IMR-90 (cell line): Measurements from ENCODE around the gene LCN10. TPM values are rescaled to one million over a fixed set of nuclear protein-coding genes. Genes with fewer than 3 reads are reported as not detected.

ENCODE experiments used
- ATAC-seq: fragments of 200-7000 bp; cut with Tn5 transposase; 2 replicates; pipeline ENCODE4 v1.9.1; 2020; ENCODE audit warnings: low read depth, mild to moderate bottlenecking, moderate library complexity
- BruUV-seq: library from RNA; stranded (reverse); fragments of 400-500 nt; replicated peaks from 2 replicates; lab custom pipeline; 2021; lab: Mats Ljungman, UMichigan
- CTCF ChIA-PET: fragments of 300-600 bp; formaldehyde crosslinking; extraction: SDS; loops from one replicate; lab custom pipeline; 2021; ENCODE audit warnings: antibody characterized with exemption; lab: Yijun Ruan, JAX
- POLR2A ChIA-PET: fragments of 300-600 bp; sonication (Branson Sonifier 250); formaldehyde crosslinking; loops from one replicate; lab custom pipeline; 2022; ENCODE audit warnings: antibody characterized with exemption; ENCODE audit not compliant: unreplicated experiment; lab: Charles Lee
- DNase-seq: peaks from one replicate; pipeline ENCODE4 v3.0.0; 2013
- H2AFZ ChIP-seq: replicated peaks from 2 replicates; pipeline ENCODE3; 2013; ENCODE audit warnings: low read length, mild to moderate bottlenecking; ENCODE audit not compliant: poor library complexity
- H2AK5ac ChIP-seq: 2 replicates; pipeline ENCODE4 v1.6.1; 2013; ENCODE audit warnings: low read depth, low read length, inconsistent platforms
- H2AK9ac ChIP-seq: replicated peaks from 2 replicates; pipeline ENCODE3; 2013; ENCODE audit warnings: mild to moderate bottlenecking, low read depth, low read length, moderate library complexity; ENCODE audit not compliant: poor library complexity
- H2BK120ac ChIP-seq: 2 replicates; pipeline ENCODE4 v1.6.1; 2013; ENCODE audit warnings: low read depth, low read length, inconsistent platforms
- H2BK15ac ChIP-seq: 3 replicates; pipeline ENCODE4 v1.6.1; 2013; ENCODE audit warnings: low read depth, low read length, inconsistent platforms
- H2BK20ac ChIP-seq: 2 replicates; pipeline ENCODE4 v1.6.1; 2013; ENCODE audit warnings: low read depth, mild to moderate bottlenecking, inconsistent platforms, low read length, moderate library complexity
- H2BK5ac ChIP-seq: 2 replicates; pipeline ENCODE4 v1.6.1; 2013; ENCODE audit warnings: mild to moderate bottlenecking, low read depth, low read length, inconsistent platforms; ENCODE audit not compliant: poor library complexity, severe bottlenecking
- H3K14ac ChIP-seq: replicated peaks from 2 replicates; pipeline ENCODE4 v1.6.1; 2013; ENCODE audit warnings: low read depth, low read length, inconsistent platforms
- H3K18ac ChIP-seq: 2 replicates; pipeline ENCODE4 v1.6.1; 2013; ENCODE audit warnings: low read depth, low read length, control low read depth
- H3K23ac ChIP-seq: 2 replicates; pipeline ENCODE4 v1.6.1; 2013; ENCODE audit warnings: low read depth, low read length, inconsistent platforms
- H3K27ac ChIP-seq: 2 replicates; pipeline ENCODE4 v1.5.1; 2013; ENCODE audit warnings: mild to moderate bottlenecking, control low read depth, low read length; ENCODE audit not compliant: insufficient read depth
- H3K27me3 ChIP-seq: 2 replicates; pipeline ENCODE4 v1.6.1; 2013; ENCODE audit warnings: low read length; ENCODE audit not compliant: control insufficient read depth, insufficient read depth
- H3K36me3 ChIP-seq: 2 replicates; pipeline ENCODE4 v1.6.1; 2013; ENCODE audit warnings: low read length, mixed read lengths; ENCODE audit not compliant: control insufficient read depth, insufficient read depth
- H3K4ac ChIP-seq: 2 replicates; pipeline ENCODE4 v1.6.1; 2013; ENCODE audit warnings: low read depth, low read length, inconsistent platforms
- H3K4me1 ChIP-seq: 2 replicates; pipeline ENCODE4 v1.6.1; 2013; ENCODE audit warnings: low read length, mixed read lengths; ENCODE audit not compliant: control insufficient read depth, insufficient read depth
- H3K4me2 ChIP-seq: 2 replicates; pipeline ENCODE4 v1.6.1; 2013; ENCODE audit warnings: low read depth, mild to moderate bottlenecking, control low read depth, low read length, moderate library complexity
- H3K4me3 ChIP-seq: 2 replicates; pipeline ENCODE4 v1.5.1; 2013; ENCODE audit warnings: low read depth, mild to moderate bottlenecking, control low read depth, low read length, moderate library complexity; ENCODE audit not compliant: insufficient read depth
- H3K56ac ChIP-seq: 2 replicates; pipeline ENCODE4 v1.6.1; 2013; ENCODE audit warnings: low read length, inconsistent platforms; ENCODE audit not compliant: insufficient read depth; ENCODE audit errors: extremely low read depth
- H3K79me1 ChIP-seq, 2 experiments: 2 replicates each; pipeline ENCODE4 v1.6.1; 2013; ENCODE audit warnings: low read length in 2 of 2, inconsistent platforms in 1 of 2, low read depth in 1 of 2
- H3K9ac ChIP-seq: 2 replicates; pipeline ENCODE4 v1.6.1; 2013; ENCODE audit warnings: low read depth, low read length, control low read depth
- H3K9me1 ChIP-seq: 2 replicates; pipeline ENCODE4 v1.6.1; 2013; ENCODE audit warnings: low read length, inconsistent platforms; ENCODE audit not compliant: insufficient read depth
- H3K9me3 ChIP-seq: 2 replicates; pipeline ENCODE4 v1.6.1; 2013; ENCODE audit warnings: low read length; ENCODE audit not compliant: control insufficient read depth, insufficient read depth
- H4K20me1 ChIP-seq: 2 replicates; pipeline ENCODE4 v1.6.1; 2013; ENCODE audit warnings: low read length, inconsistent platforms; ENCODE audit not compliant: insufficient read depth
- H4K5ac ChIP-seq: 2 replicates; pipeline ENCODE4 v1.6.1; 2013; ENCODE audit warnings: mild to moderate bottlenecking, low read depth, low read length, control low read depth
- H4K8ac ChIP-seq, 2 experiments: 2 replicates each; pipeline ENCODE4 v1.6.1; 2013; ENCODE audit warnings: low read depth in 2 of 2, low read length in 2 of 2, control low read depth in 1 of 2, inconsistent platforms in 1 of 2
- H4K91ac ChIP-seq: 2 replicates; pipeline ENCODE4 v1.6.1; 2013; ENCODE audit warnings: low read depth, low read length, inconsistent platforms; ENCODE audit not compliant: insufficient read depth
- BHLHE40 ChIP-seq: fragments of 150-350 bp; IDR thresholded peaks from 2 replicates; pipeline ENCODE4 v1.6.1; 2016; ENCODE audit warnings: mild to moderate bottlenecking, low read depth, low read length
- CEBPB ChIP-seq: IDR thresholded peaks from 2 replicates; pipeline ENCODE4 v1.6.1; 2012; ENCODE audit warnings: low read depth, low read length, improper control_type of control experiment
- CHD1 ChIP-seq: IDR thresholded peaks from 2 replicates; pipeline ENCODE4 v1.6.1; 2012; ENCODE audit warnings: low read depth, low read length, improper control_type of control experiment
- MAFK ChIP-seq: IDR thresholded peaks from 2 replicates; pipeline ENCODE4 v1.6.1; 2012; ENCODE audit warnings: low read depth, low read length, improper control_type of control experiment
- RCOR1 ChIP-seq: IDR thresholded peaks from 2 replicates; pipeline ENCODE4 v1.6.1; 2012; ENCODE audit warnings: mild to moderate bottlenecking, low read length, improper control_type of control experiment; ENCODE audit not compliant: insufficient replicate concordance
- SMC3 ChIP-seq: fragments of 150-350 bp; IDR thresholded peaks from 2 replicates; pipeline ENCODE4 v1.6.1; 2016; ENCODE audit warnings: low read depth, mild to moderate bottlenecking, antibody characterized with exemption, low read length, moderate library complexity
- dilution Hi-C: fragments of 300-500 bp; cut with HindIII; formaldehyde crosslinking; loops from one replicate; pipeline ENCODE4 v1.14.3; 2018; ENCODE audit warnings: low sequenced_read_pairs; ENCODE audit not compliant: unreplicated experiment
- in situ Hi-C: fragments of 300-500 bp; cut with MboI; formaldehyde crosslinking; loops from 3 replicates; pipeline ENCODE4 v1.14.3; 2019; ENCODE audit warnings: low sequenced_read_pairs, inconsistent platforms, mixed read lengths
- intact Hi-C: fragments of 100-400 bp; cut with micrococcal nuclease; formaldehyde crosslinking; loops from 2 replicates; pipeline ENCODE4 v1.10.0; 2022
- polyA plus RNA-seq, 3 experiments: library from polyadenylated mRNA; depleted of rRNA; stranded (reverse); fragments of >200 nt; gene quantifications; 2 replicates each; pipeline ENCODE4 v1.2.3, GENCODE V29; 2012; ENCODE audit warnings: low replicate concordance in 1 of 3
- total RNA-seq: library from RNA; depleted of rRNA; stranded (reverse); fragments of >200 nt; gene quantifications from 2 replicates; pipeline ENCODE4 v1.2.3, GENCODE V29; 2012
- TF ChIP-seq, protein P1 (sequence below): fragments of 150-350 bp; IDR thresholded peaks from 2 replicates; pipeline ENCODE4 v1.6.1; 2017; ENCODE audit warnings: mild to moderate bottlenecking, antibody characterized with exemption, low read length, low read depth
- TF ChIP-seq, protein P2 (sequence below): conservative IDR thresholded peaks from 2 replicates; pipeline ENCODE4 v1.5.1; 2012; ENCODE audit warnings: mild to moderate bottlenecking, low read depth, low read length, improper control_type of control experiment

The LCN10 gene
- total and polyA plus RNA-seq, 2 of the 4 experiments (the other 2 are of a cell fraction): not detected

DNA sequence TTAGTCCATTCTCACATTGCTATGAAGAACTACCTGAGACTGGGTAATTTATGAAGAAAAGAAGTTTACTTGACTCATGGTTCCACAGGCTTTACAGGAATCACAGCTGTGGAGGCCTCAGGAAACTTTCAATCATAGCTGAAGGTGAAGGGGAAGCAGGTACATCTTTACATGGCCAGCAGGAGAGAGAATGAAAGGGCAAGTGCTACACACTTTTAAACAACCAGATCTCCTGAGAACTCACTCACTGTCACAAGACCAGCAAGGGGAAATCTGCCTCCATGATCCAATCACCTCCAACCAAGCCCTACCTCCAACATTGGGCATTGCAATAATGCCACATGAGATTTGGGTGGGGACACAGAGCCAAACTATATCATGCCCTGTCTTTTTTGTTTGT lies 9.1 kb upstream of the LCN10 start:
- no peaks in the 10 kb centered on the region for H3K36me3 ChIP-seq
- H3K18ac ChIP-seq: no peak overlapping the region
- DNase-seq: no peak
- ChIA-PET CTCF (no interaction called here), POLR2A (no interaction called here)
- no peaks in the 10 kb centered on the region for H4K20me1 ChIP-seq
- no peak overlapping the region for H3K56ac ChIP-seq
- H4K8ac ChIP-seq: no peak overlapping the region
- no peak overlapping the region for H2AFZ ChIP-seq
- intact Hi-C loops (no loop called here), dilution Hi-C loops (no loop called here), in situ Hi-C loops (no loop called here)
- TF ChIP-seq SMC3: no peak
- no peak for TF ChIP-seq CHD1
- TF ChIP-seq, protein P1, sequence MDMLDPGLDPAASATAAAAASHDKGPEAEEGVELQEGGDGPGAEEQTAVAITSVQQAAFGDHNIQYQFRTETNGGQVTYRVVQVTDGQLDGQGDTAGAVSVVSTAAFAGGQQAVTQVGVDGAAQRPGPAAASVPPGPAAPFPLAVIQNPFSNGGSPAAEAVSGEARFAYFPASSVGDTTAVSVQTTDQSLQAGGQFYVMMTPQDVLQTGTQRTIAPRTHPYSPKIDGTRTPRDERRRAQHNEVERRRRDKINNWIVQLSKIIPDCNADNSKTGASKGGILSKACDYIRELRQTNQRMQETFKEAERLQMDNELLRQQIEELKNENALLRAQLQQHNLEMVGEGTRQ: no peak
- TF ChIP-seq MAFK: no peak
- TF ChIP-seq, protein P2, sequence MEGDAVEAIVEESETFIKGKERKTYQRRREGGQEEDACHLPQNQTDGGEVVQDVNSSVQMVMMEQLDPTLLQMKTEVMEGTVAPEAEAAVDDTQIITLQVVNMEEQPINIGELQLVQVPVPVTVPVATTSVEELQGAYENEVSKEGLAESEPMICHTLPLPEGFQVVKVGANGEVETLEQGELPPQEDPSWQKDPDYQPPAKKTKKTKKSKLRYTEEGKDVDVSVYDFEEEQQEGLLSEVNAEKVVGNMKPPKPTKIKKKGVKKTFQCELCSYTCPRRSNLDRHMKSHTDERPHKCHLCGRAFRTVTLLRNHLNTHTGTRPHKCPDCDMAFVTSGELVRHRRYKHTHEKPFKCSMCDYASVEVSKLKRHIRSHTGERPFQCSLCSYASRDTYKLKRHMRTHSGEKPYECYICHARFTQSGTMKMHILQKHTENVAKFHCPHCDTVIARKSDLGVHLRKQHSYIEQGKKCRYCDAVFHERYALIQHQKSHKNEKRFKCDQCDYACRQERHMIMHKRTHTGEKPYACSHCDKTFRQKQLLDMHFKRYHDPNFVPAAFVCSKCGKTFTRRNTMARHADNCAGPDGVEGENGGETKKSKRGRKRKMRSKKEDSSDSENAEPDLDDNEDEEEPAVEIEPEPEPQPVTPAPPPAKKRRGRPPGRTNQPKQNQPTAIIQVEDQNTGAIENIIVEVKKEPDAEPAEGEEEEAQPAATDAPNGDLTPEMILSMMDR: no peak
- TF ChIP-seq BHLHE40: no peak
- TF ChIP-seq RCOR1: no peak
- no peak for TF ChIP-seq CEBPB
- H2AK9ac ChIP-seq: no peak overlapping the region
- H2BK15ac ChIP-seq: no peak overlapping the region
- no peak overlapping the region for H3K4me2 ChIP-seq
- no peak overlapping the region for H4K91ac ChIP-seq
- H2BK120ac ChIP-seq: no peak overlapping the region
- H3K4me3 ChIP-seq: no peak overlapping the region
- H4K5ac ChIP-seq: no peak overlapping the region
- no peaks in the 10 kb centered on the region for H3K79me1 ChIP-seq
- no peak overlapping the region for H2AK5ac ChIP-seq
- no peak for ATAC-seq
- peaks cover 16% of the 10 kb centered on the region for H3K9me3 ChIP-seq
- H3K27ac ChIP-seq: no peak overlapping the region
- H3K23ac ChIP-seq: no peak overlapping the region
- H3K4me1 ChIP-seq: no peaks in the 10 kb centered on the region
- no peak overlapping the region for H2BK5ac ChIP-seq
- H3K14ac ChIP-seq: no peak overlapping the region
- no peak overlapping the region for H3K4ac ChIP-seq
- no peak overlapping the region for H2BK20ac ChIP-seq
- BruUV-seq: no TSS peak
- peaks cover 11% of the 10 kb centered on the region for H3K27me3 ChIP-seq
- H3K9me1 ChIP-seq: no peaks in the 10 kb centered on the region
- no peak overlapping the region for H3K9ac ChIP-seq
